Cardiac septum (tissue), 1 donor: ENCODE data around the gene TBK1. TPM values are rescaled to one million over a fixed set of nuclear protein-coding genes. Genes with fewer than 3 reads are reported as not detected.

Source experiments
- DNase-seq: peaks from one replicate; pipeline ENCODE4 v3.0.0-alpha.2; 2020; ENCODE audit warnings: low spot score
- intact Hi-C: fragments of 100-400 bp; cut with DNase I; formaldehyde crosslinking; loops from one replicate; pipeline ENCODE4 v1.14.0; 2022
- total RNA-seq: library from RNA; stranded (reverse); fragmentation: NEBNext Ultra II Directional; extraction: Animal tissue kit (Norgen Biotek cat#: 25700); gene quantifications from one replicate; pipeline ENCODE4 v1.2.1, GENCODE V29; 2021
- donor health status: DM: no; HTN: no; CAD: no.

The TBK1 gene
- total RNA-seq, 1 donor from 2014 or later = 13.8 TPM

- intact Hi-C loops = no loop called here
- DNase-seq = no peak
Measured at GRCh38 chr12:64450057-64450640, 1.8 kb upstream of the TBK1 start.

DNA sequence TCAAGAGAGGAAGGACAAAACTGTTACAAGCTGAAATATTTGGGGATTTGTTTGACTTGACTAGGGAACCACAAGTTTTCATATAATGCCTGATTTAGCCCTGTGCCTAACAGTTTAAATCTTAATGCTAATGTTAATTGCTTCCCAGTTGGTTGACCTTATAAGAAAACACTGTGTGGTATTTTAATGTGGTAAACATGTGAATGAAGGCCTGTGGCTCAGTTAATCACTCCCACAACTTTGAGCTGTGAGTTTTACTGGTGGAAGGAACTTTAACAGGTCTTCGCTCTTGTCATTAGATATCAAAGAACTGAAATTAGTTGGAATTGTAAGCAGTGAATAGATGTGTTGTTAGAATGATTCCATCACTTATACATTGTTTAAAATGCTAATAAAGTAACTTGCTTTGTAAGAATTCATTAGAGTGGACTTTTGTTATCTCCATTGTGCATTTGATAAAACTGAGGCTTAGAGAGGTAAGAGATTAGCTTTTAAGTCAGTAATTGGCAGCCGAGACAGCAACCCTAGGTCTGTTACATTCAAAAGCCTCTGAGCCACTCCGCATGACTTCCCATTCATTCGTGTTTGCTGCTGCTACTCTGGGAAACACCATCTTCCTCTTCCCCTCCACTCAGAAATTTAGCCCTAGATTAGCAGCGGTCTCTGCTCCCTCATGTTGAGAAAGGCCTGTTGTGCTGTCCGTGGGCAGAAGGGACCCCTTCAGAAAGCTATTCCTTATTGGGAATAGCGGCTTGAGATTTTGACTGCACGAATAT lies 1.0 kb upstream of the TBK1 start:
- DNase-seq = no peak
- intact Hi-C loops = no loop called here

GRCh38 chr12:64452559-64453329 lies 824 bp downstream of the TBK1 start:
- DNase-seq = no peak
- intact Hi-C loops = loop anchor here (2.0 kb wide), 1 partner anchor 48 kb away; the partner anchor contains the start of gene XPOT

- intact Hi-C loops = no loop called here
- DNase-seq = no peak
Measured at GRCh38 chr12:64455506-64455905, 3.6 kb downstream of the TBK1 start.

DNA sequence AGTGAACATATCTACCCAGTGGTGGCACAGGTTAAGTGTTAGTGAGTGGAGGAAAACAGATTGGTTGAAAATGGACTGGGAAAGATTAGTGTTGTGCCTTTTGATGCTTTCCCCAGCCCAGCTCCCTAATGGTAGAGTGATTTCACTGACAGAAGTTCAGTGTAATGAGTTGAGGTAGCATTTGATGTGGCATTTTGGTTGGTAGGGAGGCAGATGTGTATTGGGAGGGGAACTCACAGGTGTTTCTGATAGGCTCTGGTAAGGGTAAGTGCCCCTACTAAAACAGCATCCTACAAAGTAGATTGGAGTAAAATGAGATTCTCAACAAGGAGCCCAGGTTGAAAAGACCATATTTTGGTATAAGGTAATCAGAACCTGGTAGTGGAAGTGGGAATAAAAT lies 4.2 kb downstream of the TBK1 start:
- intact Hi-C loops = no loop called here

DNA sequence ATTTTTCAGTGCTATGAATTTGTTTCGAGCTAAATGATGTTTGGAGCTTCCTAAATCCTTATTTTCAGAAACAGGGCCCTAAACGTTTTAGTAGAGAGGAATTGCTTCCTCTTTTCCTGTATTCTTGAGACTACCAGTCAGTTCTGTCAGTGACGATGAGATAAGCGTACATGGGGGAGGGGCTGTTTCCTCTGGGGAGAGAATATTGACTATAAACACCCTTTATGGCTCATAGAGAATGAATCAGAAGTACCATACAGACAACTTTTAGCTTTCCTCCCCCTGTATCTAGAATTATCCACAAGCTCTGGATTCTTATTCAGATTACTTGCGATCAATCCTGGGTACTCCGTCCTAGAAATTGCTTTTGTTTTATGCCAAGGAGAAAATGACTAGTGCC lies 5.1 kb downstream of the TBK1 start:
- DNase-seq = no peak
- intact Hi-C loops = no loop called here

More for the DNA sequence above, 4.2 kb downstream of the TBK1 start:
- no peak for DNase-seq

- DNase-seq = no peak
- intact Hi-C loops = no loop called here
Measured at GRCh38 chr12:64457466-64457865, 5.5 kb downstream of the TBK1 start.

GRCh38 chr12:64457923-64458322 lies 6.0 kb downstream of the TBK1 start:
- intact Hi-C loops = no loop called here
- no peak for DNase-seq

DNA sequence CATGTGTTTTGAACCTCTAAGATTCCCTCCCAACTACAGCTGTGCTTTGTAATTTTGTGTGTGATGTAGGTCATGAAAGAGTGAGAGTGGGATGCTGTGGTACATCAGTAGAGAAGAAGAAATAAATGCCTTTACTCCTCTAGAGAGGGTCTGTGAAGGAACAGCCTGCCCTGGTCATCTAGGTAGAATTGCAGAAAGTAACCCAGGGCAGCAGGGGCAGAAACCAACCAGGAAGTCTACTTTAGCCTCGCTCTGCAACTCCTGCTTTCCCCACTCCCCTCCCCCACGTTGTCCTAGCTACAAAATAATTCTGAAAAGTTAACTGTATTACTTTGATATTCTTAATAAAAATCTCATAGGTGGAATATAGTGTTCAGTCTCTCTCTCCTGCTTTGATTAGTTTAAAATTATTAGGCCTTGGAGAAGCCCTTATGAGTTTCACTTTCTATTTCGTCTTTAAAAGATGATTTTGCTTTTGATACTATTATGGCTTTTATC lies 7.5 kb downstream of the TBK1 start:
- DNase-seq = no peak
- intact Hi-C loops = no loop called here

GRCh38 chr12:64461634-64462414 lies 9.9 kb downstream of the TBK1 start:
- DNase-seq = no peak
- intact Hi-C loops = no loop called here

- DNase-seq = no peak
- intact Hi-C loops = no loop called here
Measured at GRCh38 chr12:64466178-64466577, 14.3 kb downstream of the TBK1 start.

DNA sequence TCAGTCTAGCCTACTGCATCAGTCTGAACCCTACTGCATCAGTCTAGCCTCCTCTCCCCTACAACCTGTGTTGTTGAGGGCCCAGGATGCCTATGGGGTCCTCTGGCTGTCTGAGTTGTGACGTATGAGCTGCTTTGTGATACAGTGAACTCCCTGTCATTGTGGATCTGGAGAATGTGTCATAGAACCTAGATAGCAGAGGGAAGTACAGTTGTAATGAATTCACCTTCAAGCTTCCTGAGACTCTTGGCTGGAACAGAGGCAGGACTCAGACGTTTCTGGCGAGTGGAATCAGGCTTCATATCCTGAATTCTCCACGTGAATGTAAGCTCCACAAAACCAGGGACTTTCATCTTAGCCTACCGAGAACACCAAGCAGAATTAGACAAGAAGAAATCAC lies 17.0 kb downstream of the TBK1 start:
- intact Hi-C loops = no loop called here

DNA sequence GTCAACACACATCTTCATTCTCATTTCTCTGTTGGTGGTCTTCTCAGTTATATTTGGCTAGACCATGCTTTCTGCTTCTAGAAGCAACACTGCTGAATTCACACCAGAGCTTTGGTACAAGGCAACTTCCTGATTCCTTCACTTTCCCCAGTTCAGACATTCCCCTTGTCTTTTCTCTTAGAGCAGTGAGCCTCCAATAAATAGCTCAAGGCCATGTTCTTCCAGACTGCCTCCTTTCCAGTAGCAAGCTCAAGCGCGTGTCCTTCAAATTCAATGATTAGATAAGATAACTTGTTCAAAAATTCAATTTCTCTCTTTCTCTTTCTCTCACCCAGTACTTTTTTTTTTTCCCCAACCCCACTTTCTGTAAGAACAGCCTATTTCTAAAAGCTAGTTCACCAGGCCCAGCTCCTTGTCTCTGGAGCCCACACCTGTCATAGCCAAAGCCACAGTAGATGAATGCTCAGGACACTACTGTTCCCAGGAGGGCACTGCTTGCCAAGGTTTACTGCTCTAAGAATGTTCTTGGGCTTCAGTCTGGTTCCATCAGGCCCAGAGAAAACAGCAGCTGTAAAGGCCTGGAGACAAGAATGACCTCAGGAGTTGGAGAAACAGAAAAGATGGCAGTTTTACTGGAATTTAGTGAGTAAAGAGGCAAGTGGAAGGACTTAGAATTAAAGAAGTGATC lies 17.7 kb downstream of the TBK1 start:
- intact Hi-C loops = no loop called here
- no peak for DNase-seq

More for the DNA sequence above, 17.0 kb downstream of the TBK1 start:
- DNase-seq = no peak

DNA sequence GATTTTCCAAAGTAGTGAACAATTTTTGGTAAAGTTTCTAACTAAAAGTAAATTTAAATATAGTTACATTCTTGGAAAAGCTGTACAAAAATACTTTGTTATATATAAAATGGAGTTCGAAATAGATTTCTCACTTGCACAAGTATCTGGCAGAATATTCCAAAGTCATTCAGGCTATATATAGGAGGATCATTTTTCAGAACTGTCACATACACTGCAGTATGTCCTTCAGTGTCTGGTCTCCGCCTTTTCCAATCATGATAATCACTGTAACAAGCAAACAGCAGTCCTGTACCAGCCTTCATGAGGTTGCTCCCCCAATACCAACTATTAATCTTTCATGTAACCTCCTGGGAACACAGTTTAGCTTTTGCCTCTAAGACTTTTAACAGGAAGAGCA lies 18.6 kb downstream of the TBK1 start:
- intact Hi-C loops = no loop called here
- DNase-seq = no peak

DNA sequence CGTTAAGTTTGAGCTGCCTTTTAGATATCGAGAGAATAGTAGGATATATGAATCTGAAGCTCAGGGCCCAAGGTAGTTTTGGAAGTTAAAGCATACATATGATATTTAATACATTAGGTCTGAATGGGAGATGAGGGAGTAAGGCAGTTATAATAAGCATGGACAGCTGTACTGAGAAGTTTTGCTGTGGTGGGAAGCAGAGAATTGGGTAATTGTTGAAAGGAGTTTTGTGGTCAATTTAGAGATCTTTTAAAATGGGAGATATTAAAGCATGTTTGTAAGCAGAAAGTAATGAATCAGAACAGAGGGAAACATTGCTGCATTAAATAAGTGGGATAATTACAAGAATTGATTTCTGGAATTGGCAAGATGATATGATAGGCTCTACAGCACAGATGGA lies 21.3 kb downstream of the TBK1 start:
- intact Hi-C loops = no loop called here
- DNase-seq = no peak

DNA sequence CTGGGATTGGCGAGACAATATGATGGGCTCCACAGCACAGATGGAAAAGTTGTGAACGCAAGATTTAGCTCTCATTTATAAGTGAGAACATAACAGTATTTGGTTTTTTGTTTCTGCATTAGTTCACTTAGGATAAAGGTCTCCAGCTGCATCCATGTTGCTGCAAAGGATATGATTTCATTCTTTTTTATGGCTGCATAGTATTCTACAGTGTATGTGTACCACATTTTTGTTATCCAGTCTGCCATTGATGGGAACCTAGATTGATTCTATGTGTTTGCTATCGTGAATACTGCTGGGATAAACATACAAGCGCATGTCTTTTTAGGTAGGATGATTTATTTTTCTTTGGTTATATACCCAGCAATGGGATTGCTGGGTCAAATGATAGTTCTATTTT lies 23.6 kb downstream of the TBK1 start:
- intact Hi-C loops = no loop called here
- no peak for DNase-seq

DNA sequence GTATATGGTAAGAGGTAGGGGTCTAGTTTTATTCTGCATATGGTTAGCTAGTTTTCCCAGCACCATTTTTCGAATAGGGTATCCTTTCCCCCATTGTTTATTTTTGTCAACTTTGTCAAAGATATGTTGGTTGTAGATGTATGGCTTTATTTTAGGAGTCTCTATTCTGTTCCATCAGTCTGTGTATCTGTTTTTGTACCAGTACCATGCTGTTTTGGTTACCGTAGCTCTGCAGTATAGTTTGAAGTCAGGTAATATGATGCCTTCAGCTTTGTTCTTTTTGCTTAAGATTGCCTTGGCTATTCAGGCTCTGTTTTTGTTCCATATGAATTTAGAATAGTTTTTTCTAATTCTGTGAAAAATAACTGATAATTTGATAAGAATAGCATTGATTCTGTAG lies 24.9 kb downstream of the TBK1 start:
- DNase-seq = no peak
- intact Hi-C loops = no loop called here

GRCh38 chr12:64478661-64479060 lies 26.7 kb downstream of the TBK1 start:
- intact Hi-C loops = no loop called here
- no peak for DNase-seq

GRCh38 chr12:64480148-64480547 lies 28.2 kb downstream of the TBK1 start:
- no peak for DNase-seq
- intact Hi-C loops = no loop called here
